D341Med (cell line): ENCODE results near the gene RNF214.
A peak's percentile ranks its signal among the peaks of the same experiment; 100 is the strongest.
"Not testable (repeated sequence)": the region's sequence is repeated elsewhere in the genome, so short reads cannot be mapped to it uniquely, and the experiment has no call there.

ENCODE experiments used
- DNase-seq: peaks from one replicate; pipeline ENCODE4 v3.0.0; 2012; ENCODE audit warnings: low spot score

The RNF214 gene

DNA sequence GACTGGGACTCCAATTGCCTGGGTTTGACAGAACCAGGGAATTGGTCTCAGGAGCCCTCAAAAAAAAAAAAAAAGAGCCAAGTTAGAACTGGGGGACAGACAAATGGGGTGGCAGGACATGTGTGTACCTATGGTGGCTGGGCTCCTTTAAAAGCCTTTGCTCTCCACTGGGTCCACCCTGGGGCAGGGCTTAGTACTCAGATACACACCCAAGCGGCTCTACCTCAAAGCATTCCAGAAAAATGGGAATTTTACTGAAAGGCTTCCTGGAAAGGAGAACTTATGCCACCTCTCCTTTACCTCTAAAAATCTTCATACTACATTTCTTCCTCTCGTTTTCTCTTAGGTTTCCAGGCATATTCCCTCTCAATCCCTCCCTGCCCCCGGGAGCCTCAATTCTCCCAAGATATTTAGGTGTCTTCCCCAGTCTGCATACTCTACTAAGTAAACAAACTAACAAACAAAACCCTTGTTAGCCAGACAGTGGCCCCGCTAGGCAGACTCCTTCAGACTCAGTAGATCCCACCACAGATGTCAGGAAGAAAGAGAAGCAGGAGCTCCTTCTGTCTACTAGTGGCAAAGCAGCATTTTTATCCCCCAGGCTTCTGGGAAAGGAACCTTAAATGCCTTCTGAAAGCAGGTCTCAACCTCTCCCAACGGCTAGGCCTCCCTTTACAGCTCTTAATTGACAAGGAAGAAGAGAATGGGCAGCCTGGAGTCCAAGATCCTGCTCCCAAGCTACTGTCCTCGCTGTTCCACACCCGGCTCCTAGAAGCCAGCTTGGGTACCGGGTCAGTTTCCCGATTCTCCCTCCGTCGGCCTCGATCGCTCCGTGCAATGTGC is 1.3 kb upstream of the RNF214 start:
- DNase-seq = no peak

DNA sequence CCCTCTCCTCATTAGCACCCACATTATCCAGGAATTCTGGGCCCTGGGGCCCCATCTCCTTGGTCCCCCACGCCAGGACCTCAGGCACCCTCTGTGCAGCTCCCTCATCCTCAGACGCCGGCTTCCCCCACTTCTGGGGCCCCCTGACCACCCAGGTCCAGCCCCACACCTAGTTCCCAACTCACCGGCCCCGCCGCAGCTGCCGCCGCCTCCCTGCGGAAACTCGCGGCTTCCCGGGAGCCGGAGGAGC is 704 bp upstream of the RNF214 start, which contains the start of gene PCSK7:
PCSK7 (minus strand) TSS at position 232 of the 250 bp plus-strand sequence. CDS start 2,229 bp downstream, outside the sequence.
- no peak for DNase-seq

DNA sequence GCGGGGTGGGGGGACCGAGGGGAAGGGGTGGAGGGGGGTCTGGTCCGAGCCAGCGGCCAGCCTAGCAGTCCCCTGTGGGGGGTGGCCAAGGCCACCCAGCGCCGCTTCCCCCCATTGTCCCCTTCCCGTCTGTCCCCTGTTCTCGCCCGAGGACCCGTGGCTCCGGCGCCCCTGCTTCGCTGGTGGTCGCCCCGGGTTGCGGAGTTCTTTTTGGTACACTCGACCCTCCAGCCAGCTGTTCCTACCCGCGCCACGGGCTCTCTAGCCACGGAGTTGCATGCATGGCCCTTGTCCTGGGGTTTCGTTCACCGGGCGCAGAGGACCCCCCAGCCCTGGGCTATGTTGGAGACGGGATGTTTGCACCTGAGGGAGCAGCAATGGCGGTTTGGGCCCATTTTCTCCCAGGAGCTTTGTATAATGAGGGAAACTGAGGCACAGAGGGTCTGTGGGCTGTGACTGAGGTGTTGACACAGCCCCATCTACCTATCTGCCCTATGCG is 489 bp downstream of the RNF214 start:
- DNase-seq = peak; percentile 71

DNA sequence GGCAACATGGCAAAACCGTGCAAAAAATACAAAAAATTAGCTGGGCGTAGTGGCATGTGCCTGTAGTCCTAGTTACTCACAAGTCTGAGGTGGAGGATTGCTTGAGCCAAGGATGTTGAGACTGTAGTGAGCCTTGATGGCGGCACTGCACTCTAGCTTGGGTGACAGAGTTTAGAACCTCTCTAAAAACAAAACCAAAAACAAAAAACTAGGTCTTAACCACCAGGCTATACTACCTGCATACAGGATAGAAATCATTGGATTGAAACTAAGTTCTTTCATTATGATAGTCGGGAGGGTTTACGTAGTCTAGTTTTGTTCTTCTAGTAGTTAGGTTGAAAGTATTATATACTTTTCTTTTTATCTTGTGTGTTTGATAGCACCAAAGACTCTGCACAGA is 5.8 kb downstream of the RNF214 start:
- DNase-seq = no peak

DNA sequence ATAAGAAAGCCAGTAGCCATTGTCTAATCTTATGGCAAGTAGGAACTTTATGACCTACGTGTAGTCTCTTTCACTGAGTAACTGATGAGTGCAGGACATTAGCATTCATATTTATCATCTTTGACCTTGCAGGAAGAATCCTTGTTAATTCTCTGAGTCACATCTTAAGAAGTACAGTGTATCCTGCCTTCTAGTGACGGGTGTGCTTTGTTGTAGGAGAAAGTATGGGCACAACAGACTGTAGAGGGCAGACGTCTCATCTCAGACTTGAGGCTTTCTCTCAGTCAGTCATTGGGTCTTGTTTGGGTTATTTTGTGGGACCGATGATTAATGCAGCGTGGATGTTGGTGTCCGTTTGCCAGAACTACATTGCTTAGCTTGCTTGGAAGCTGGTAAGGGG is 6.8 kb downstream of the RNF214 start:
- no peak for DNase-seq

DNA sequence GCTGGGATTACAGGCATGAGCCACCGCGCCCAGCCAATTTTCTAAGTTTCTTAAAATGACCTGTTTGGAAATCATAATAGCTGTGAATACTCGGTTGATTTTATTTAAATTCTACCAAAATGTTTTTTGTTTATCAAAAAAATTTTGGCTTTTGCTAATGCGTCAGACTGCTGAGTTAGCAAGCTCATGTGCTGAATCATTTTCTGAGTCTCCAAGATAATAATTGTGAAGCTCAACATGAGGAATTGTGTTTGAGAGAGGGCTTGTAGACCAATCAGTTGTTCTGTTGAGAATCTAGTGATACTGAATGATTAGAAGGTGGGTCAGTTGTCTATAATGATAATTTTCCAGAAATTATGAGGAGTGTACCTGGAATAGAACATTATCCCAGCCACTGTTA is 15.9 kb downstream of the RNF214 start:
- DNase-seq = no peak

DNA sequence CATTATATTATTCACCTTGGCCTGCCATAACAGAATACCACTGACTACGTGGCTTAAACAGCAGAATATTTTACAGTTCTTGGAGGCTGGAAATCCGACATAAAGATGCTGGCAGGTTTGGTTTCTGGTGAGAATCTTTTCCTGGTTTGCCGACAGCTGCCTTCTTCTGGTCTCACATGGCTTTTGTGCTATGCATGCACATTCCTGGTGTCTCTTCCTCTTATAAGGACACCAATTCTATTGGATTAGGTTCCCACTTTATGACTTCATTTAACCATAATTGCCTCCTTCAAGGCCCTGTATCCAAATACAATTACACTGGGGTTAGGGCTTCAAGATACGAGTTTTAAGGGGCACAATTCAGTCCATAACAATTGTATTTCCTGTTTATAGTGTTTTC is 17.1 kb downstream of the RNF214 start:
- DNase-seq = no peak

DNA sequence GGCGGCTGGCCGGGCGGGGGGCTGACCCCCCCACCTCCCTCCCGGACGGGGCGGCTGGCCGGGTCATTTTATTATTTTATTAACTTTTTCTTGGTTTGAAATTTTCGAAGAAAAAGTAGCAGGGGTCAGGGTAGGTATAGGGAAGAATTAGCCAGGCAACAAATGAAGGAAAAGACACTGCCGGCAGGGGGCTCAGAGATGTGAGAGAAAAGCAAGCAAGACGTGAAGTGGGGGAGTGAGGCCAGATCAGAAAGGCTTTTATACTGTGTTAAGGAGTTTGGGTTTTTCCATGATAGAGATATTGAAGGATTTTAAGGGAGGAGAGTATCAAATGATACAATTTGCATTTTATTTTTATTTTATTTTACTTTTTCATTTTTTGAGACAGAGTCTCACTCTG is 19.0 kb downstream of the RNF214 start:
- DNase-seq = no peak

DNA sequence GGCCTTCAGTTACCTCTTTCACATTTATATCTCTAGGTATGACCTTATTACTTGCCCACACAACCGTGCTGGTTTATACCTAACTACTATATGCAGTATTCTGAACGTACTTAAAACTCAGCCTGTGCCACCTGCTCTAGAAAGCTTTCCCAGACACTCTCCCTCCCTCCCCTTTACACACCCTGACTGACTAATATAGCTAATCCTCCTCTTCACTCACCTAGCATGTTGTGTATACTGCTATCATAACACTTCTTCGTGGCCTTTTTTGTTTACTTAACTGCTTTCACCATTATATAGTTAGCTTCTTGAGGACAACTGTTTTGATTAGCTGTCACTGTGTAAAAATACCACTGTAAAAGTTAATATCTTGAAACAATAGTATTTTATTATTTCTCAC is 23.5 kb downstream of the RNF214 start:
- no peak for DNase-seq

DNA sequence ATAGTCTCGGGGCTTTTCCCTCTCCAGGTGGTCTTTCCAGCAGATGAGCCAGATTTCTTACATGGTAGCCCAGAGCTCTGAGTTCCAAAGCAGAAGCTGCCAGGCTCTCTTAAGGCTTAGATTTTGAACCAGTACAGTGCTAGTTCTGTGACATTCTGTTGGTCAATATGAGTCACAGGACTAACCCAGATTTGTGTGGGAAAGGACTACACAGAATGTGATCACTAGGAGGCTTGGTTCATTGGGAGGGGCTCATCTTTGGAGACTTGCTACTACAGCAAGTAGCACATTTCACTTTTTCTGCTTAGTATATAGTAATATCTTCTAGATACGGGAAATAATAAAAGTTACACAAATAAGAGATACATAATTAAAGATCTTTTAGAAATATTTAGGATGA is 24.1 kb downstream of the RNF214 start:
- no peak for DNase-seq

DNA sequence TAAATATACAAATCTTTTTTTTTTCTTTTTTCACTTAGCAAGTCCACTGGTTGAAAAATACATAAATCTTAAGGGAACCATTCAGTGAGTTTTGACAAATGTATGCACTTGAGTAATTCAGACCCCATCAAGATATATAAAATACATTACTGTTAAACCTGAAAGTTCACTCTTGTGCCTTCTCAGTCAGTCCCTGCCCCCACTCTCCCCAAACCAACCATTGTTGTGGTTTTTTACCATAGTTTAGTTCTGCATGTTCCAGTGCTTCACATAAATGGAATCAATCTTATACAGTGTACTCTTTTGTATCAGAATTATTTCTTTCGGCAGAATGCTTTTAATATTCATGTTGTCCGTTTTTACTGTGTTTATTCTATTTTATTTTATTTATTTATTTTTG is 26.1 kb downstream of the RNF214 start:
- DNase-seq = no peak

DNA sequence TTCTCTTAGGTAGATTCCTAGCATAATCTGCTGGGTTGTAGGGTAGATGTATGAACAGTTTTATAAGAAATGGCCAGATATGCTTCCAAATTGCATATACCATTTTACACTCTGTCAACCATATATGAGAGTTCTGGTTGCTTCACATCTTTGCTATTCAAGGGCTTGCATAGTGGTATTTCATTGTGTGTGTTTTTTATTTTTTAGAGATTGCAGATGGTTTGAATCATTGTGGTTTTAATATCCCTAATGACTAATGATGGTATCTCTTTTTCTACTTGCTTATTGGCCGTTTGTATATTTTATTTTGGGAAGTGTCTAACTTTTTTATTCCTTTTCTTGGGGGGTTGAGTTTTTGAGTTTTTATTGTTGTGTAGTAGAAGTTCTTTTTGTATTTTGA is 26.9 kb downstream of the RNF214 start:
- DNase-seq = no peak

DNA sequence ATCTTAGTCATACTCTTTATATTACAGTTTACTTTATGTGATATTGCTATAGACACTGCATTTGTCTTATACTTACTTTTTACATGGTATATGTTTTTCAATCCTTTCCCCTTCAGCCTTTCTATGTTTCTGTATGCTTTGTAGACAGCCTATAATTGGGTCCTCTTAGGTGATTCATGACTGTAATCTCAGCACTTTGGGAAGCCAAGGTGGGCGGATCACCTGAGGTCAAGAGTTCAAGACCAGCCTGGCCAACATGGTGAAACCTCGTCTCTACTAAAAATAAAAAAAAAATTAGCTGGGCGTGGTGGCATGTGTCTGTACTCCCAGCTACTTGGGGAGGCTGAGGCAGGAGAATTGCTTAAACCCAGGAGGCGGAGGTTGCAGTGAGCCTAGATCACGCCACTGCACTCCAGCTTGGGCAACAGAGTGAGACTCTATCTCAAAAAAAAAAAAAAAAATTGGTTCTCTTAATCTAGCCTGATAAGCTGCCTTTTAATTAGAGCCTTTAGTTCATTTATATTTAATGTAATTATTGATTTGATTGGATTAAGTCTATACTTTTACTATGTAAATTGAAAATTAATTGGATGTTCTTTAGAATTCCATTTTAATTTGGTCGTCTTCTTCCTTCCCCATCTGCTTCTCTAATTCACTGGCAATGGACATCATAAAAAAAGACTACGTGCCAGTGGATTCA is 32.3 kb downstream of the RNF214 start:
- not testable (repeated sequence) for DNase-seq

DNA sequence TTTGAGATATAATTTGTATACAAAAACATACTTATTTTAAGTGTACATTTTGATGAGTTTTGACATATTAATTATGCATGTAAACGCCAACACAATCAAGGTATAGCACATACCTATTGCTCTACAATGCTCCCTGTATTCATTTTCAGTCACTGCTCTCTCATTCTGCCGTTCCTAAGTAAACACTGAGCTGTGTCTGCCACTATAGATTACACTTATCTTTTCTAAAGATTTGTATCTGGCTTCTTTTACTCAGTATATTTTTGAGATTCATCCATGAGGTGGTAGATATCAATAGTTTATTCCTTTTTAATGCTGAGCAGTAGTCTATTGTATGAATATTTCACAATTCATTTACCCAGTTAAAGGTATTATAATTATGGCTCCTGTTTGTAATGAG is 33.3 kb downstream of the RNF214 start:
- no peak for DNase-seq

DNA sequence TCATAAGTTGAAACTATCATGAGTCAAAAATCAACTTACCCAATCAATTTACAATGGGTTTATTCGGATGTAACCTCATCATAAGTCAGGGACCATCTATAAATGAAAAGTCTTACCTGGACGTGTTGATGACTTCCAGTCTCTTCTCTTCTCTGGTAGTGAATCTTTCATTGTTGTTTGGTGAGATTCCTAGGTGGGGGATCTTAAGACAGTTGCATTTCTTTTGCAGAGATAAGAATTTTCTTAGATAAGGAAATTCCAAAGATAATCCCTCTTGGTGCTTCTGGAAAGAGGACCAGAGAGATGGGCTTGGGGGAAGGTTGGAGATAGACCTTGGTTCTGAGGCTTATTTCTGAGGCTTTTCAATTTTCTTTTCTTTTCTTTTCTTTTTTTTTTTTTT is 37.4 kb downstream of the RNF214 start:
- DNase-seq = no peak

DNA sequence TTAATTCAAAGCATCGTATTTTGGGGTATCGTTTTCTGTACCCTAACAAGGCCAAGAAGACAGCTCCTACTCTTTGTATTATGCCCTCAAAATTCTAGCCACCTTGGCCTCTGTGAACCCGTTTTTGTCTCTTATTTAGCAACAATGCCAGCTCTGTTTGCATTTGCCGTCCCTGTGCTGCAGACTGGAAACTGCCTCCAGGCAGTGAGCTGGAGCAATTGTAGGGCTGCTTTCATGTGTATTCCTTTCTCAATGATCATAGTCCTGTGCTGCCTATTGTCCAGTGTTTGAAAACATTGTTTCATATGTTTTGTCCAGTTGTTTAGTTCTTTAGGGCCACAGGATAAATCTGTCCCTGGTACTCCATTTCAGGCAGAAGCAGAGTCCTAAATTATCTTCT is 38.7 kb downstream of the RNF214 start:
- DNase-seq = no peak

DNA sequence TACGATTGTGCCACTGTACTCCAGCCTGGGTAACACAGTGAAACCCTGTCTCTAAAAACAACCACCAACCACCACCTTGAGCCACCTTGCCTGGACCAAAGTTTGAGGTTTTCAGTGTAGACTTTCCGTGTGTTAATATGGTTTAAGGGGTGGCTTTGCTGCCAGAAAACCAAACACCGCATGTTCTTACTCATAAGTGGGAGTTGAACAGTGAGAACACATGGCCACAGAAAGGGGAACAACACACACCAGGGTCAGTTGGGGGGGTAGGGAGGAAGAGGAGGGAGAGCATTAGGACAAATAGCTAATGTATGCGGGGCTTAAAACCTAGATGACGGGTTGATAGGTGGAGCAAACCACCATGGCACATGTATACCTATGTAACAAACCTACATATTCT is 39.7 kb downstream of the RNF214 start:
- DNase-seq = not testable (repeated sequence)

DNA sequence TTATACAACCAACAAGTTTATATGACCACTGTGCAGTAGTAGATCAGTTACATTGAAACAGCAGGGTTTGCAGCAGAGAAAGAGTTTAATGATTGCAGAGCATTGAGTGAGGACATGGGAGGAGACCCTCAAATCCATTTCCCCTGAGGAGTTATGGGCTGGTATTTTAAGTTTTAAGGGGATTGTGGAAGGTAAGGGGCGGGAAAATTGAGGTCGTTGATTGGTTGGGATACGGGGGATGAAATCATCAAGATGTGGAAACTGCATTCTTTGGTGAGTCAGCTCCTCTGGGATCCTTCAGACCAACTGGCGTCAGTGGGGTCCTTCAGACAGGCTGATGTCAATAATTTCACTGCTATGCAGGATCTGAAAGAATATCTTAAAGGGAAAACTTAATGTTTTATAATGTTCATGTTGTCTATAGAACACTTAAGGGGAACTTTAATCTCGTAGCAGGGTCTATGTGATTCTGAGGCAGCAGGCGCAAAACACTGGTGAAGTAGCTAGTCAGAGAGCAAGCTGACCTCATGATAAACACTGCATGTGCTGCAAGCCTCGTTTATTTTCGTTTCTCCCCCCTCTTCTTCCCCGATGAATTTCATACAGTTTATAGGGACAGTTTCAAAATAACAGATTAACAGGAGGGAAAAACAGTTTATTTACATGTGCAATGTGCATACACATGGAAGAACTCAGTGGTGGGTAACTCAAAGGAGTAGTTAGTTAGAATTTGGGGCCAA is 41.2 kb downstream of the RNF214 start:
- no peak for DNase-seq

DNA sequence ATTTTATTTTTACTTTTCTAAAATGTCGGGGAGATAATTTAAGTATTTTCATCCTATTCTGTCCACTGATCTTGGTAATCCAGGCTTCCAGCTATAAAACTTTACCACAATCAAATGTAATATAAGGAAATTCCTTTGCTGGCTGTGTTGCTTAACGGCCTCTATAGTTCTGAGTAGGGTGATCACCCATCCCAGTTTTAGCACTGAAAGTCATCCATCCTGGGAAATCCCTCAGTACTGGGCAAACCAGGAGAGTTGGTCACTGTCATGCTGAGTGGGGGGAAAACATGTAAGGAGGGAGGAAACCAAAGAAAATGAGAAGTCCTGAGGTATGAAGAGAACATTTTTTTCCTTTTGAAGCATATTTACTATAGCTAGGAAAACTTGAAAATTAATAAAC is 45.9 kb downstream of the RNF214 start:
- no peak for DNase-seq

DNA sequence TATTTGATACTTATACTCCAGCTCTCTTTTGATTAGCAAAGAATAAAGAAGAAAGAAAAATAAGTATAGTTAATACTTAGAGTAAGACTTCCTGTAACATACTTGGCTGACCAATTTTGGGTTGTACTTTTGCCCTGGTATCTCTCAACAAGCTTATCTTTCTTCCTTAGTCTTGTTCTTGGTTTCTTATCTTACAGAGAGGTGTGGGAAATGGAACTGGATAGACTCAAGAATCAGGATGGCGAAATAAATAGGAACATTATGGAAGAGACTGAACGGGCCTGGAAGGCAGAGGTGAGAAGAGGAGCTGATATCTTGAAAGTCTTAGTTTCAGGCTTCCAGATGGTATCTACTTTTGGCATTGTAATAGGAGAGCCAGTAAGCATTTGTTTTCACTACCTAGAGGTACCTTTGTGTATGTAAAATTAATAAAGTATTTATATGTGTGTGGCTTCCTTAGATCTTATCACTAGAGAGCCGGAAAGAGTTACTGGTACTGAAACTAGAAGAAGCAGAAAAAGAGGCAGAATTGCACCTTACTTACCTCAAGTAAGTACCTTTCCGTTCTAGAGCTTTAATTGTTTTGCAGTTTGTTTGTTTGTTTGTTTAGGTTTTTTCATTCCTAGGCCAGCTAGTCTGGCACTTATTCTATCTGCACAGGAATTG is 47.4 kb downstream of the RNF214 start:
- DNase-seq = no peak

DNA sequence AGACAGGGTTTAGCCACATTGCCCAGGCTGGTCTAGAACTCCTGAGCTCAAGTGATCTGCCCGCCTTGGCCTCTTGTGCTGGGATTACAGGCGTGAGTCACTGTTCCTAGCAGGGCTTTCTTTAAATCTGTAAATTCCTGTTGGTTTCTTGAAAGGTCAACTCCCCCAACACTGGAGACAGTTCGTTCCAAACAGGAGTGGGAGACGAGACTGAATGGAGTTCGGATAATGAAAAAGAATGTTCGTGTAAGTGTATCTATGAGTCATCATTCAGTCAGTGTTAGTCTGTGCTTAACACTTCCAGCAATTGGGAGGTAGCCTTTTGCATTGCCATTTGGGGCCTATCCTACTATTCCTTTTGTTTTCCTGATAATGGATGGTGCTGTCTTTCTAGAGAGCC is 48.7 kb downstream of the RNF214 start:
- DNase-seq = no peak

DNA sequence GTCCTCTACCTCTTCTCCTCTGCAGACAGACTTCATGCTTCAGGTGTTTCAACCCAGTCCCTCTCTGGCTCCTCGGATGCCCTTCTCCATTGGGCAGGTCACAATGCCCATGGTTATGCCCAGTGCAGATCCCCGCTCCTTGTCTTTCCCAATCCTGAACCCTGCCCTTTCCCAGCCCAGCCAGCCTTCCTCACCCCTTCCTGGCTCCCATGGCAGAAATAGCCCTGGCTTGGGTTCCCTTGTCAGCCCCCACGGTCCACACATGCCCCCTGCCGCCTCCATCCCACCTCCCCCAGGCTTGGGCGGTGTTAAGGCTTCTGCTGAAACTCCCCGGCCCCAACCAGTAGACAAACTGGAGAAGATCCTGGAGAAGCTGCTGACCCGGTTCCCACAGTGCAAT is 49.4 kb downstream of the RNF214 start:
- no peak for DNase-seq
